ENCODE measurements around the gene PHF23. TPM values are rescaled to one million over a fixed set of nuclear protein-coding genes. Genes with fewer than 3 reads are reported as not detected.

PHF23 gene
- total and polyA plus RNA-seq, 9 of the 15 experiments (the other 6 are each of a cell fraction or from before 2014, with no cell fraction given) = 7.4 to 87.5 (median 33.7) TPM

DNA sequence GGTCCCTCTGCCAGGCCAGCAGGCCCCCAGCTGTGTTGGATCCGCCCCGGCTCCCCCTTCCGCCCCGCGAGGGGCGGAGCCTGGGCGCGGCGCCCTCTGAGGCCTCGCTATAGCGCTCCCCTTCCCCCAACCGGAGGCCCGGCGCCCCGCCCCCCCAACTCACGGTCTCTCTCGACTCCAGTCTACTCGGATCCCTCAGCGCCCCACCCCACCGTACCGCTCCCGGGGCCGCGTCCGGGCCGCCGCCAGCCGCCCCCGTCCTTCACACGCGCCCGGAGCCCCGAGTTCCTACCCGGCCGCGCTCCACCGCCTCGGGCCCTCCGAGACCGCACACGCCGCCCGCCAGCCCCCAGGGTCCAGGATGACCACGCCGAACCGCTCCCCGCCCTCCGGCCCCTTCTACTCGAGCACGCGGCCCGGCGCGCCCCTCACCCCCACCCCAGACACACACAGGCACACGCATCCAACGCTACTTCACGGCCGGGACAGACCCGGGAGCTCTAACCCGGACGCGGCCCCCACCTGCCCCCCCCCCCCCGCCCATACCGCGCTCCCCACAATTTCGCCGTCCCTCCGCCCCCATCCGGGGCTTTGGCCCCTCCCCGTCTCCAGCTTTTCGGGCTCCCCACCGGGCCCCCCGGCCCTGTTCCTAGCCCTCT is 1.4 kb downstream of the PHF23 start:
- H3K9ac ChIP-seq (ENCODE audit: insufficient read depth in 1 of 2, low read depth in 2 of 2, low read length in 2 of 2) = peak overlapping the region; percentile 98 to 99
- H3K4me1 ChIP-seq (replicated peaks in 1 of 2; ENCODE audit: control insufficient read depth in 2 of 2, insufficient read depth in 2 of 2, low read length in 2 of 2) = peaks cover 36 to 37% of the 10 kb centered on the region in 2 experiments; a peak in 4 of 5 replicates
- in situ Hi-C loops (cut with MboI) = no loop called here
- no peaks in the 10 kb centered on the region for H3K9me1 ChIP-seq (ENCODE audit: control insufficient read depth, insufficient read depth, low read length)
- CTCF ChIA-PET (ENCODE audit: low intra/inter-chr PET ratio) = no interaction called here
- H3K27me3 ChIP-seq (ENCODE audit: control insufficient read depth in 2 of 2, insufficient read depth in 2 of 2, low read length in 2 of 2) = no peaks in the 10 kb centered on the region
- H3K9me3 ChIP-seq (replicated peaks; ENCODE audit: control insufficient read depth, insufficient read depth, low read depth, low read length) = no peaks in the 10 kb centered on the region
- no TSS peak for BruUV-seq (replicated peaks)
- POLR2A ChIA-PET = interaction anchor here (1.1 to 6.6 kb wide), 2 partner anchors 11 to 16 kb away, joined by 3 to 73 read pairs; partner anchors contain the start of genes ACADVL and DLG4
- no CpG with 5 or more reads among the region's 73 CpGs for WGBS (ENCODE audit: insufficient coverage, low coverage, missing lambda C conversion rate)
- ATAC-seq (peak; percentile 35), DNase-seq (ENCODE audit: extremely low read depth in 1 of 4, low spot score in 3 of 4) (peak; percentile 56 to 89 (median 72)), FAIRE-seq (no peak)
- no peak overlapping the region for H2AFZ ChIP-seq (ENCODE audit: low read depth, low read length)
- peak overlapping the region; percentile 79 for H3K4me3 ChIP-seq
- peak overlapping the region; percentile 96; the same call in 2 of the 3 replicates for H3K27ac ChIP-seq (ENCODE audit: extremely low read depth, low read depth, low read length)
- peak overlapping the region; percentile 81; the same call in 1 of the 2 replicates for H3K4me2 ChIP-seq (ENCODE audit: insufficient read depth, low read length)
- peaks cover 86% of the 10 kb centered on the region for H3K79me2 ChIP-seq (ENCODE audit: control insufficient read depth, insufficient read depth, low read length)
- peaks cover 48% of the 10 kb centered on the region; the same call in 2 of the 3 replicates for H3K36me3 ChIP-seq (ENCODE audit: control insufficient read depth, insufficient read depth, low read length)
- intact Hi-C loops (cut with micrococcal nuclease) = loop anchor here (2.0 to 5.0 kb wide), 2 partner anchors 15 to 44 kb away; partner anchors contain the start of genes ELP5 and SLC2A4
- H4K20me1 ChIP-seq (replicated peaks; ENCODE audit: control insufficient read depth, insufficient read depth, low read length) = peaks cover 5% of the 10 kb centered on the region; the same call in 1 of the 2 replicates
- TF ChIP-seq PPARD (CRISPR knock-in tag; IDR thresholded peaks at IDR 0.05) (no peak), GTF2A2 (tag; IDR thresholded peaks at IDR 0.05) (no peak), ETV1 (tag; conservative IDR thresholded peaks at IDR 0.05; ENCODE audit: low read depth) (0 out of 2 replicates have a peak, but pooled peaks have one; percentile 9), ZNF263 (CRISPR knock-in tag; IDR thresholded peaks at IDR 0.05; ENCODE audit: borderline replicate concordance) (peak; percentile 56; the same call in 1 of the 2 replicates), ZFX (CRISPR knock-in tag; IDR thresholded peaks at IDR 0.05) (peak; percentile 60), ZNF766 (CRISPR knock-in tag; conservative IDR thresholded peaks at IDR 0.05) (0 out of 2 replicates have a peak, but pooled peaks have one; percentile 27), ZNF695 (CRISPR knock-in tag; IDR thresholded peaks at IDR 0.05) (no peak), TEAD1 (CRISPR knock-in tag; IDR thresholded peaks at IDR 0.05) (no peak), CXXC5 (CRISPR knock-in tag; IDR thresholded peaks at IDR 0.05) (peak; percentile 71), HMGN3 (IDR thresholded peaks at IDR 0.05; ENCODE audit: borderline replicate concordance, extremely low read depth, insufficient read length, low read depth, low read length) (peak; percentile 78), MYC (IDR thresholded peaks at IDR 0.05; ENCODE audit: low read depth, low read length) (peak; percentile 60), MYC (CRISPR knock-in tag; IDR thresholded peaks at IDR 0.05; ENCODE audit: borderline replicate concordance, low read depth) (no peak)
- TF ChIP-seq, protein P1, sequence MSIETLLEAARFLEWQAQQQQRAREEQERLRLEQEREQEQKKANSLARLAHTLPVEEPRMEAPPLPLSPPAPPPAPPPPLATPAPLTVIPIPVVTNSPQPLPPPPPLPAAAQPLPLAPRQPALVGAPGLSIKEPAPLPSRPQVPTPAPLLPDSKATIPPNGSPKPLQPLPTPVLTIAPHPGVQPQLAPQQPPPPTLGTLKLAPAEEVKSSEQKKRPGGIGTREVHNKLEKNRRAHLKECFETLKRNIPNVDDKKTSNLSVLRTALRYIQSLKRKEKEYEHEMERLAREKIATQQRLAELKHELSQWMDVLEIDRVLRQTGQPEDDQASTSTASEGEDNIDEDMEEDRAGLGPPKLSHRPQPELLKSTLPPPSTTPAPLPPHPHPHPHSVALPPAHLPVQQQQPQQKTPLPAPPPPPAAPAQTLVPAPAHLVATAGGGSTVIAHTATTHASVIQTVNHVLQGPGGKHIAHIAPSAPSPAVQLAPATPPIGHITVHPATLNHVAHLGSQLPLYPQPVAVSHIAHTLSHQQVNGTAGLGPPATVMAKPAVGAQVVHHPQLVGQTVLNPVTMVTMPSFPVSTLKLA (conservative IDR thresholded peaks at IDR 0.05) = peak in 1 of 2 experiments; percentile 39; a peak in 2 of 4 replicates
- TF ChIP-seq, protein P2, sequence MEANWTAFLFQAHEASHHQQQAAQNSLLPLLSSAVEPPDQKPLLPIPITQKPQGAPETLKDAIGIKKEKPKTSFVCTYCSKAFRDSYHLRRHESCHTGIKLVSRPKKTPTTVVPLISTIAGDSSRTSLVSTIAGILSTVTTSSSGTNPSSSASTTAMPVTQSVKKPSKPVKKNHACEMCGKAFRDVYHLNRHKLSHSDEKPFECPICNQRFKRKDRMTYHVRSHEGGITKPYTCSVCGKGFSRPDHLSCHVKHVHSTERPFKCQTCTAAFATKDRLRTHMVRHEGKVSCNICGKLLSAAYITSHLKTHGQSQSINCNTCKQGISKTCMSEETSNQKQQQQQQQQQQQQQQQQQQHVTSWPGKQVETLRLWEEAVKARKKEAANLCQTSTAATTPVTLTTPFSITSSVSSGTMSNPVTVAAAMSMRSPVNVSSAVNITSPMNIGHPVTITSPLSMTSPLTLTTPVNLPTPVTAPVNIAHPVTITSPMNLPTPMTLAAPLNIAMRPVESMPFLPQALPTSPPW (CRISPR knock-in tag; IDR thresholded peaks at IDR 0.05) = peak; percentile 95
- TF ChIP-seq, protein P3, sequence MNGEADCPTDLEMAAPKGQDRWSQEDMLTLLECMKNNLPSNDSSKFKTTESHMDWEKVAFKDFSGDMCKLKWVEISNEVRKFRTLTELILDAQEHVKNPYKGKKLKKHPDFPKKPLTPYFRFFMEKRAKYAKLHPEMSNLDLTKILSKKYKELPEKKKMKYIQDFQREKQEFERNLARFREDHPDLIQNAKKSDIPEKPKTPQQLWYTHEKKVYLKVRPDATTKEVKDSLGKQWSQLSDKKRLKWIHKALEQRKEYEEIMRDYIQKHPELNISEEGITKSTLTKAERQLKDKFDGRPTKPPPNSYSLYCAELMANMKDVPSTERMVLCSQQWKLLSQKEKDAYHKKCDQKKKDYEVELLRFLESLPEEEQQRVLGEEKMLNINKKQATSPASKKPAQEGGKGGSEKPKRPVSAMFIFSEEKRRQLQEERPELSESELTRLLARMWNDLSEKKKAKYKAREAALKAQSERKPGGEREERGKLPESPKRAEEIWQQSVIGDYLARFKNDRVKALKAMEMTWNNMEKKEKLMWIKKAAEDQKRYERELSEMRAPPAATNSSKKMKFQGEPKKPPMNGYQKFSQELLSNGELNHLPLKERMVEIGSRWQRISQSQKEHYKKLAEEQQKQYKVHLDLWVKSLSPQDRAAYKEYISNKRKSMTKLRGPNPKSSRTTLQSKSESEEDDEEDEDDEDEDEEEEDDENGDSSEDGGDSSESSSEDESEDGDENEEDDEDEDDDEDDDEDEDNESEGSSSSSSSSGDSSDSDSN (IDR thresholded peaks at IDR 0.05; ENCODE audit: borderline replicate concordance in 1 of 2, low read depth in 2 of 2, low read length in 2 of 2) = peak in 1 of 2 experiments; percentile 55; a peak in 1 of 4 replicates

Measured in K562 (cell line).